ENCODE measurements around the gene RNF111.

GRCh38 chr15:58994906-58995453, 7.5 kb downstream of the RNF111 start:
- no peak for TF ChIP-seq CTCF (IDR thresholded peaks at IDR 0.05)
- no peak for TF ChIP-seq POLR2A (IDR thresholded peaks at IDR 0.05)

All from prostate gland (tissue), 2 donors.